ENCODE data around the gene ARL8B. TPM values are rescaled to one million over a fixed set of nuclear protein-coding genes. Genes with fewer than 3 reads are reported as not detected.

The ARL8B gene
- total RNA-seq, 1 experiment from 2014 or later: 28.3 TPM

GRCh38 chr3:5198313-5198677 is 76.2 kb downstream of the ARL8B start (continued):
- no peak for TF ChIP-seq ATF2 (CRISPR knock-in tag; IDR thresholded peaks at IDR 0.05; ENCODE audit: borderline replicate concordance, low read depth)

- H3K27ac Mint-ChIP-seq: peak overlapping the region; percentile 93
- H3K36me3 Mint-ChIP-seq: peaks cover 44% of the 10 kb centered on the region
- H3K4me1 Mint-ChIP-seq: peaks cover 48% of the 10 kb centered on the region
Observed at GRCh38 chr3:5198986-5199731, 77.1 kb downstream of the ARL8B start.

DNA sequence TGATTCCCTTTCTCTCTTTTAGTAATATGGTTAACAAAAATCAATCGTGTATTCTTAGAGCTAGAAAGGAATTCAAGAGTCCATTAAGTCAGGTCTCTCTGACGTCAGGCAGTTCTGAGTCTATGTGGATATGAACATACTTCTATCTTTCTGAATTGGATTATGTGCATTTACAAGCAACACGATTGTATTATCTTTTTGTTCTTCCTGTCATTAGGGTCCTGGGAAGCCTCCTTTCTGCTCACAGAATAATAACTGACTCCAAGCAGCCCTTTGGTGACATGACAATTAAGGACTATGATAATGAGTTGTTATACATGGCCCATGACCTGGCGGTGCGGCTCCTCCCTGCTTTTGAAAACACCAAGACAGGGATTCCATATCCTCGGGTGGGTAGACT is 79.4 kb downstream of the ARL8B start:
- ATAC-seq: no peak
- Mint-ChIP-seq H3K4me3 (no peak overlapping the region), H3K9me3 (no peaks in the 10 kb centered on the region), H3K4me1 (peaks cover 27% of the 10 kb centered on the region), H3K27me3 (ENCODE audit: low read depth) (no peaks in the 10 kb centered on the region), H3K36me3 (peaks cover 62% of the 10 kb centered on the region), H3K27ac (no peak overlapping the region)
- DNase-seq (ENCODE audit: low spot score): no peak
- POLR2A ChIA-PET: no interaction called here
- CTCF ChIA-PET: no interaction called here
- TF ChIP-seq TCF7 (CRISPR knock-in tag; IDR thresholded peaks at IDR 0.05; ENCODE audit: low read depth) (no peak), MXD4 (CRISPR knock-in tag; IDR thresholded peaks at IDR 0.05; ENCODE audit: borderline replicate concordance) (no peak), EMX1 (CRISPR knock-in tag; IDR thresholded peaks at IDR 0.05) (no peak), ETV6 (CRISPR knock-in tag; IDR thresholded peaks at IDR 0.05) (no peak), CDX4 (CRISPR knock-in tag; IDR thresholded peaks at IDR 0.05; ENCODE audit: borderline replicate concordance) (no peak), CBFB (CRISPR knock-in tag; IDR thresholded peaks at IDR 0.05; ENCODE audit: low read depth) (no peak)
- TF ChIP-seq, protein P1, sequence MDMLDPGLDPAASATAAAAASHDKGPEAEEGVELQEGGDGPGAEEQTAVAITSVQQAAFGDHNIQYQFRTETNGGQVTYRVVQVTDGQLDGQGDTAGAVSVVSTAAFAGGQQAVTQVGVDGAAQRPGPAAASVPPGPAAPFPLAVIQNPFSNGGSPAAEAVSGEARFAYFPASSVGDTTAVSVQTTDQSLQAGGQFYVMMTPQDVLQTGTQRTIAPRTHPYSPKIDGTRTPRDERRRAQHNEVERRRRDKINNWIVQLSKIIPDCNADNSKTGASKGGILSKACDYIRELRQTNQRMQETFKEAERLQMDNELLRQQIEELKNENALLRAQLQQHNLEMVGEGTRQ (CRISPR knock-in tag; IDR thresholded peaks at IDR 0.05): no peak

More at GRCh38 chr3:5198986-5199731, 77.1 kb downstream of the ARL8B start:
- no peak for ATAC-seq
- H3K27me3 Mint-ChIP-seq (ENCODE audit: low read depth): no peaks in the 10 kb centered on the region
- H3K9me3 Mint-ChIP-seq: no peaks in the 10 kb centered on the region
- POLR2A ChIA-PET: no interaction called here
- TF ChIP-seq TCF7 (CRISPR knock-in tag; IDR thresholded peaks at IDR 0.05; ENCODE audit: low read depth) (no peak), SP1 (CRISPR knock-in tag; conservative IDR thresholded peaks at IDR 0.05) (no peak), ZNF416 (CRISPR knock-in tag; IDR thresholded peaks at IDR 0.05) (no peak), IRF2 (CRISPR knock-in tag; IDR thresholded peaks at IDR 0.05; ENCODE audit: borderline replicate concordance, low read depth) (no peak), ZNF396 (CRISPR knock-in tag; IDR thresholded peaks at IDR 0.05; ENCODE audit: borderline replicate concordance) (no peak), RELA (CRISPR knock-in tag; IDR thresholded peaks at IDR 0.05; ENCODE audit: borderline replicate concordance) (no peak), GABPB1 (CRISPR knock-in tag; IDR thresholded peaks at IDR 0.05) (no peak), CREM (CRISPR knock-in tag; IDR thresholded peaks at IDR 0.05) (no peak), SMAD4 (CRISPR knock-in tag; IDR thresholded peaks at IDR 0.05) (no peak), JAZF1 (CRISPR knock-in tag; IDR thresholded peaks at IDR 0.05) (no peak), PRRX2 (CRISPR knock-in tag; IDR thresholded peaks at IDR 0.05) (no peak), JUN (CRISPR knock-in tag; IDR thresholded peaks at IDR 0.05) (no peak), TEAD4 (CRISPR knock-in tag; IDR thresholded peaks at IDR 0.05) (no peak), HMGXB4 (CRISPR knock-in tag; IDR thresholded peaks at IDR 0.05) (no peak), SOX15 (CRISPR knock-in tag; IDR thresholded peaks at IDR 0.05) (no peak), FOXP1 (CRISPR knock-in tag; IDR thresholded peaks at IDR 0.05; ENCODE audit: borderline replicate concordance) (no peak), ATF2 (CRISPR knock-in tag; IDR thresholded peaks at IDR 0.05; ENCODE audit: borderline replicate concordance, low read depth) (no peak), ZNF671 (CRISPR knock-in tag; IDR thresholded peaks at IDR 0.05) (no peak)
- TF ChIP-seq, protein P2, sequence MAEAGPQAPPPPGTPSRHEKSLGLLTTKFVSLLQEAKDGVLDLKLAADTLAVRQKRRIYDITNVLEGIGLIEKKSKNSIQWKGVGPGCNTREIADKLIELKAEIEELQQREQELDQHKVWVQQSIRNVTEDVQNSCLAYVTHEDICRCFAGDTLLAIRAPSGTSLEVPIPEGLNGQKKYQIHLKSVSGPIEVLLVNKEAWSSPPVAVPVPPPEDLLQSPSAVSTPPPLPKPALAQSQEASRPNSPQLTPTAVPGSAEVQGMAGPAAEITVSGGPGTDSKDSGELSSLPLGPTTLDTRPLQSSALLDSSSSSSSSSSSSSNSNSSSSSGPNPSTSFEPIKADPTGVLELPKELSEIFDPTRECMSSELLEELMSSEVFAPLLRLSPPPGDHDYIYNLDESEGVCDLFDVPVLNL (CRISPR knock-in tag; IDR thresholded peaks at IDR 0.05; ENCODE audit: borderline replicate concordance, low read depth): no peak
- TF ChIP-seq, protein P3, sequence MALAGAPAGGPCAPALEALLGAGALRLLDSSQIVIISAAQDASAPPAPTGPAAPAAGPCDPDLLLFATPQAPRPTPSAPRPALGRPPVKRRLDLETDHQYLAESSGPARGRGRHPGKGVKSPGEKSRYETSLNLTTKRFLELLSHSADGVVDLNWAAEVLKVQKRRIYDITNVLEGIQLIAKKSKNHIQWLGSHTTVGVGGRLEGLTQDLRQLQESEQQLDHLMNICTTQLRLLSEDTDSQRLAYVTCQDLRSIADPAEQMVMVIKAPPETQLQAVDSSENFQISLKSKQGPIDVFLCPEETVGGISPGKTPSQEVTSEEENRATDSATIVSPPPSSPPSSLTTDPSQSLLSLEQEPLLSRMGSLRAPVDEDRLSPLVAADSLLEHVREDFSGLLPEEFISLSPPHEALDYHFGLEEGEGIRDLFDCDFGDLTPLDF (CRISPR knock-in tag; IDR thresholded peaks at IDR 0.05): no peak
- DNase-seq (ENCODE audit: low spot score): no peak
- CTCF ChIA-PET: interaction anchor here (0.6 to 0.9 kb wide), 2 partner anchors 15 to 220 kb away, joined by 3 to 4 read pairs; no protein-coding TSS in a partner anchor
- no peak overlapping the region for H3K4me3 Mint-ChIP-seq
